Neural progenitor cell (in vitro differentiated cells): ENCODE data around the gene SDK1. TPM values are rescaled to one million over a fixed set of nuclear protein-coding genes. Genes with fewer than 3 reads are reported as not detected.
A peak's percentile ranks its signal among the peaks of the same experiment; 100 is the strongest.

Experiments
- DNase-seq: peaks from one replicate; pipeline ENCODE4 v3.0.0-alpha.2; 2016; ENCODE audit warnings: low spot score
- H2AFZ ChIP-seq: fragments of 200-600 bp; sonication (generic); replicated peaks from 2 replicates; pipeline ENCODE4 v1.6.1; 2016; ENCODE audit warnings: antibody characterized with exemption
- H3F3A ChIP-seq: fragments of 200-600 bp; sonication (generic); 2 replicates; pipeline ENCODE4 v1.6.1; 2016; ENCODE audit warnings: antibody characterized with exemption, low read depth
- H3K27ac ChIP-seq: fragments of 200-600 bp; sonication (generic); 2 replicates; pipeline ENCODE4 v1.5.1; 2016; ENCODE audit warnings: mild to moderate bottlenecking
- H3K27me3 ChIP-seq: fragments of 200-600 bp; sonication (generic); 2 replicates; pipeline ENCODE4 v1.6.1; 2016; ENCODE audit warnings: mild to moderate bottlenecking, moderate library complexity
- H3K36me3 ChIP-seq: fragments of 200-600 bp; sonication (generic); 2 replicates; pipeline ENCODE4 v1.5.1; 2016
- H3K4me1 ChIP-seq: fragments of 200-600 bp; sonication (generic); 2 replicates; pipeline ENCODE4 v1.6.1; 2016; ENCODE audit warnings: mixed run types
- H3K4me2 ChIP-seq: fragments of 200-600 bp; sonication (generic); 2 replicates; pipeline ENCODE4 v1.6.1; 2016
- H3K4me3 ChIP-seq: fragments of 200-600 bp; sonication (generic); 2 replicates; pipeline ENCODE4 v1.5.1; 2016
- H3K79me2 ChIP-seq: fragments of 200-600 bp; sonication (generic); 2 replicates; pipeline ENCODE4 v1.6.1; 2016; ENCODE audit warnings: low read depth
- H3K9ac ChIP-seq: fragments of 200-600 bp; sonication (generic); 2 replicates; pipeline ENCODE4 v1.6.1; 2016
- H3K9me3 ChIP-seq: fragments of 200-600 bp; sonication (generic); 2 replicates; pipeline ENCODE4 v1.5.1; 2016; ENCODE audit warnings: low read depth
- H4K20me1 ChIP-seq: fragments of 200-600 bp; sonication (generic); 2 replicates; pipeline ENCODE4 v1.6.1; 2016; ENCODE audit warnings: low read depth
- H3K27ac Mint-ChIP-seq: 3 replicates; pipeline ENCODE4 v1.8.0; 2021; ENCODE audit warnings: mixed read lengths
- H3K27me3 Mint-ChIP-seq: 2 replicates; pipeline ENCODE4 v1.8.0; 2022; ENCODE audit warnings: low read depth, mild to moderate bottlenecking, inconsistent platforms, moderate library complexity, mixed read lengths; ENCODE audit not compliant: insufficient read depth
- H3K36me3 Mint-ChIP-seq: 3 replicates; pipeline ENCODE4 v1.8.0; 2021; ENCODE audit warnings: mixed read lengths
- H3K4me1 Mint-ChIP-seq: 3 replicates; pipeline ENCODE4 v1.8.0; 2021; ENCODE audit warnings: mixed read lengths
- H3K4me3 Mint-ChIP-seq: 3 replicates; pipeline ENCODE4 v1.8.0; 2021; ENCODE audit warnings: mild to moderate bottlenecking, moderate library complexity, mixed read lengths
- H3K9me3 Mint-ChIP-seq: 3 replicates; pipeline ENCODE4 v1.8.0; 2020; ENCODE audit warnings: mixed read lengths
- CTCF ChIP-seq: fragments of 200-600 bp; sonication (generic); IDR thresholded peaks from 2 replicates; pipeline ENCODE4 v1.5.1; 2017; ENCODE audit warnings: antibody characterized with exemption, mild to moderate bottlenecking
- EZH2 ChIP-seq: fragments of 200-600 bp; sonication (generic); IDR thresholded peaks from 2 replicates; pipeline ENCODE4 v1.6.1; 2017; ENCODE audit warnings: antibody characterized with exemption, mild to moderate bottlenecking, moderate library complexity
- EZH2phosphoT487 ChIP-seq: fragments of 200-600 bp; sonication (generic); IDR thresholded peaks from 2 replicates; pipeline ENCODE4 v1.6.1; 2017; ENCODE audit warnings: antibody characterized with exemption
- total RNA-seq: library from RNA; depleted of rRNA; stranded (reverse); fragments of >200 nt; gene quantifications from 2 replicates; pipeline ENCODE4 v1.2.3, GENCODE V29; 2015; ENCODE audit warnings: low replicate concordance

The SDK1 gene
- total RNA-seq, 1 donor from 2014 or later: 4.9 TPM

GRCh38 chr7:3636131-3636860, 335.2 kb downstream of the SDK1 start:
- no peaks in the 10 kb centered on the region for H3K4me1 ChIP-seq
- Mint-ChIP-seq H3K36me3 (peaks cover 8% of the 10 kb centered on the region), H3K27me3 (no peaks in the 10 kb centered on the region), H3K4me1 (no peaks in the 10 kb centered on the region), H3K4me3 (no peak overlapping the region), H3K9me3 (peaks cover 3% of the 10 kb centered on the region), H3K27ac (no peak overlapping the region)
- no peaks in the 10 kb centered on the region for H4K20me1 ChIP-seq
- H3K4me2 ChIP-seq: no peak overlapping the region
- H3K9me3 ChIP-seq: peaks cover 3% of the 10 kb centered on the region
- no peaks in the 10 kb centered on the region for H3F3A ChIP-seq
- H3K4me3 ChIP-seq: no peak overlapping the region
- no peak overlapping the region for H3K9ac ChIP-seq
- no peaks in the 10 kb centered on the region for H3K27me3 ChIP-seq
- H2AFZ ChIP-seq: no peak overlapping the region
- TF ChIP-seq EZH2phosphoT487 (no peak), CTCF (no peak), EZH2 (no peak)
- H3K36me3 ChIP-seq: no peaks in the 10 kb centered on the region
- DNase-seq: no peak
- H3K79me2 ChIP-seq: no peaks in the 10 kb centered on the region
- no peak overlapping the region for H3K27ac ChIP-seq

DNA sequence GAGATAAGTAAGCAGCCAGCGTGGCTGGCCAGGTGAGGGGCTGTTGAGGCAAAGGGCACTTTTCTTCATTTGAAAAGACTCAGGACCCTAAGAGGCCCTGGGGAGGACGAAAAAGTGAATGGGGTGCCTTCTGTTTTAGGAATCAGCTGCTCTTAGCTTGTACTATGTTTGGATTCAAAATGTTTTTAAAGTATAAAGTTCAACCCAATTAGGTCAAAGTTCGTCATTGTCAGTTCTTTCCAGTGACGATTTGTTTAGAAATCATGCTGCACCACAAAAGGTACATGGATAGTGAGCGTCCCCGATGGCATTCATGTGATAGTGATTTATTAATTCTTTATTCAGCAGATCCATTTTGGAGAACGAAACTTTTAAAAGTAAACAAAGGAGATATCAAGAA, 338.2 kb downstream of the SDK1 start:
- Histone ChIP-seq H3K27me3 (no peaks in the 10 kb centered on the region), H3K79me2 (no peaks in the 10 kb centered on the region), H3K9ac (no peak overlapping the region), H3K4me1 (no peaks in the 10 kb centered on the region), H2AFZ (no peak overlapping the region), H3K27ac (no peak overlapping the region), H3K4me3 (no peak overlapping the region), H4K20me1 (no peaks in the 10 kb centered on the region), H3K36me3 (no peaks in the 10 kb centered on the region), H3K4me2 (no peak overlapping the region), H3F3A (no peaks in the 10 kb centered on the region), H3K9me3 (no peaks in the 10 kb centered on the region)
- no peaks in the 10 kb centered on the region for H3K9me3 Mint-ChIP-seq
- no peak overlapping the region for H3K27ac Mint-ChIP-seq
- H3K36me3 Mint-ChIP-seq: peaks cover 12% of the 10 kb centered on the region
- TF ChIP-seq CTCF: no peak
- TF ChIP-seq EZH2: no peak
- no peak for TF ChIP-seq EZH2phosphoT487
- H3K4me1 Mint-ChIP-seq: no peaks in the 10 kb centered on the region
- H3K27me3 Mint-ChIP-seq: no peaks in the 10 kb centered on the region
- no peak for DNase-seq
- no peak overlapping the region for H3K4me3 Mint-ChIP-seq

DNA sequence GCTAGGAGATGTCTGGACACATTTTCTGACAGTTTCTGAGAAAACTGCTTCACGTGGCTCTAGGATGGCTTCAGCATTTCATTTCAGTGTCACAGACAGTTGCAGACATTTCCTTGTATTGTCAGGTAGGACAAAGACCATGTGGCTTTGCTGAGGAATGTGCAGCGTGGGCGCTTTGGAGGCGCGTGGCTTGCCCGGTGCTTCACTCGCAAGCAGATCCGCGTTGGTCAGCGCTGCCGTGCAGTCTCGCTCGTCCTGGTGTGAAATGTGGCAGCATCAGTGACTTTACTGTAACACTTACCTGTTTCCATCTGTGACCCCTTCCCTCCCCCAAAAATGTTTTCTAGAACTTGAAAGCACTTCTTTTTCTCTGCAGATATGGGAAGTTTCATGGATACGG, 340.5 kb downstream of the SDK1 start:
- no peaks in the 10 kb centered on the region for H3K9me3 ChIP-seq
- no peaks in the 10 kb centered on the region for H3K27me3 ChIP-seq
- H4K20me1 ChIP-seq: no peaks in the 10 kb centered on the region
- H3K27me3 Mint-ChIP-seq: no peaks in the 10 kb centered on the region
- TF ChIP-seq CTCF (no peak), EZH2 (no peak), EZH2phosphoT487 (no peak)
- H3K4me3 Mint-ChIP-seq: no peak overlapping the region
- H3K4me1 ChIP-seq: no peaks in the 10 kb centered on the region
- H3K36me3 ChIP-seq: no peaks in the 10 kb centered on the region
- H3K9ac ChIP-seq: no peak overlapping the region
- no peaks in the 10 kb centered on the region for H3K79me2 ChIP-seq
- H2AFZ ChIP-seq: no peak overlapping the region
- no peak overlapping the region for H3K4me2 ChIP-seq
- peaks cover 14% of the 10 kb centered on the region for H3K36me3 Mint-ChIP-seq
- DNase-seq: peak; percentile 35
- no peaks in the 10 kb centered on the region for H3F3A ChIP-seq
- H3K9me3 Mint-ChIP-seq: no peaks in the 10 kb centered on the region
- no peak overlapping the region for H3K4me3 ChIP-seq
- H3K27ac Mint-ChIP-seq: no peak overlapping the region
- H3K27ac ChIP-seq: no peak overlapping the region
- no peaks in the 10 kb centered on the region for H3K4me1 Mint-ChIP-seq
